Stimulated activated CD8-positive, alpha-beta memory T cell treated with anti-CD3 and anti-CD28 coated beads, Interleukin-15, amount 100 ng/mL, for 24 hours (primary cell): ENCODE measurements around the gene POFUT2.
"Not testable (repeated sequence)": the region's sequence is repeated elsewhere in the genome, so short reads cannot be mapped to it uniquely, and the experiment has no call there.

Experiments
- DNase-seq: peaks from one replicate; pipeline ENCODE4 v3.0.0-alpha.2; 2020; ENCODE audit warnings: low read depth

The POFUT2 gene

GRCh38 chr21:45309987-45310381, 22.3 kb upstream of the POFUT2 start:
- DNase-seq = no peak

DNA sequence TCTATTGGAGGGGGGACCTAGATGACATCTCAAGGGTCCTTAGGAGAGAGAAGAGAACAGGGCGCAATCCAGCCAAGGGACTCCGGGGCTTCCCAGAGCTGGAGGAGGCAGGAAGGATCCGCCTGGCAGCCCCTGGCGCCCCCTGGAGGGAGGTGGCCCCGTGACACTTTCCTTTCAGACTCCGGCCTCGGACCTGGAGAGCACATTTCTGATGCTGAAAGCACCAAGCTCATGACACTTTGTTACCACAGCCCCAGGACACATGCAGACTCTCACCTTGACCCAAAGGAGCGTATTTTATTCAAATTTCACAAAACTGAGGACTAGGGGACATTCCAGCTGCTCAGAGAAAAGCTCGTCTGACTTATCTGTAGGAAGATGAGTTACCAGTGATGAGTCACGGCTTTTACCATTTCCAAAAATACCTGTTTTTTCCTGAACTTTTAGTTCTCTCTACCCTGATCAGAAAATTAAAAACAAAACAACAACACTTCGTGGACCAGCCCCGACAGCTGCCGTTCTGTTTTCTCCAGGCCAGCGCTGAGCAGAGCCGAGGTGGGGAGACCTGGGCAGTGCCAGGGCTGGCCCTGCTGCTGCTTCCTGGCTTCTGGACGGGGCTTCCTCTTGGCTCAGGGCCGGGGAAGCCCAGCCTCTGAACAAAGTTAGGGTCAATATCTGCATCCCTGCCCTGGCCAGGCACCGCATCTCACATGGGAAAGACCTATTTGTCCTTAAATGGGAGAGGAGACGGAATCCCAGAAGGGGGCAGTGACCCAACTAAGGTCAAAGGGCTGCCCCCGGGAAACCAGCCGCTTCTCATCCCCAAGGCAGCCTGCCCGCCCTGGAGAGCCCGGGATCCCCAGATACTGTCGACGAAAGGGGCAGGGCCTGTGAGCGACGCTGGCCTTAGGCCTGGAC, 21.6 kb upstream of the POFUT2 start:
- DNase-seq = no peak

DNA sequence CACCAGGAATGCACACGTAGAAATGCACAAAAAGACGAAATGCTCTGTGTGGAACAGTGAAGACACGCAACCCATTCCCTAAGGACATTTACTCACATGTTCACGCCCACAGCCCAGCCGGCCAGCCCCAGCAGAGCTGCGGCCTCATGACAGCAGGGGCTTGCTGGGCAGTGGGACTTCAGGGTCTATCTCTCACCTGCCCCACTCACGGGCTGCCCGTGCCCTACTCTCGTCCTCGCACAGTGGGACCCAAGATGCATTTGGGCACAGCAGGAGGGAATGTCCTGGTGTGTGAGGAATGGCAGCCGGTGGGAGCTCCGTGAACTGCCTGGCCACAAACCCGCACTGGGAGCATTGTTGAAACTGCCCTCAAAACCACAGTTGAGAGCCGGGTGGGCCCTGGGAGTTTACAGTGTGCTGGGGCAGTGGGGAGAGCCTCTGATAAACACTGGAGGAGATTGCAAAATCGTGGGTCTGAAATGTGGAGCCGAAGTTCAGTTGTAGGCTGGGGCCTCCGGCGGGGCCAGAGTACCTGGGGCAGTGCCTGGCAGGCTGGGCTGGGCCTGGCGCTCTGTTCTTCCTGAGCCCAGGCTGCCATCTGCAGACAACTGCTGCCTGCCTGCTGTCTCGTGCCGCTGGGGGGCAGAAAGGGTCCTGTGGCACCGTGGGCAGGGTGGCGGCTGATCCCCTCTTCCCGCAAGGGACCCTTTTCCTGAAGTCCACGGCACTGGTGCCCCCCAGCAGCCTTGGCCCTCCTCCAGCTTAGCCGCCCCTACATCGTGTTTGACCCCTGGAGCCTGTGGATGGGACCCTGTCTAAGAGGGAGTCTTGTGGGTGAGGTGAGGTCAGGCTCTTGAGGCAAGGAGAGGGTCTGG, 20.7 kb upstream of the POFUT2 start:
- no peak for DNase-seq

GRCh38 chr21:45307597-45308158, 20.0 kb upstream of the POFUT2 start:
- DNase-seq = not testable (repeated sequence)

GRCh38 chr21:45306832-45307571, 19.3 kb upstream of the POFUT2 start:
- no peak for DNase-seq

DNA sequence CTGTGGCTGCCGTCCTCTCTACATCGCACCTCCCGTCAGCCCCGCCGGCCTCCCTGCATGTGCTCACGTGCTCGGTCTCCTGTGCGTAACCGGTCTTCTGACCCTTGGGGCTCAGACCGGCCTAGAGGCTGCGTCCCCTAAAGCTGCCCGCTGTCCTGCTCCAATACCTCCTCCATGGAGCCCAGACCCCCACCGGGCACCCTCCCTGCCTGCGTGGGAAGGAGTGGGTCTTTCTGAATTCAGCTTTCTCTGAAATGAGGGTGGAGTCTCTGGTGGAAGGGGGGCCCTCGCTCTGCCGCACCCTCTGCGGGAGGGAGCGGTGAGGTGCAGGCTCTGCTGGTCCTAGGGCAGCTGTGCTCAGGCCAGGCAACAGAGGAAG, 18.7 kb upstream of the POFUT2 start:
- DNase-seq = no peak

DNA sequence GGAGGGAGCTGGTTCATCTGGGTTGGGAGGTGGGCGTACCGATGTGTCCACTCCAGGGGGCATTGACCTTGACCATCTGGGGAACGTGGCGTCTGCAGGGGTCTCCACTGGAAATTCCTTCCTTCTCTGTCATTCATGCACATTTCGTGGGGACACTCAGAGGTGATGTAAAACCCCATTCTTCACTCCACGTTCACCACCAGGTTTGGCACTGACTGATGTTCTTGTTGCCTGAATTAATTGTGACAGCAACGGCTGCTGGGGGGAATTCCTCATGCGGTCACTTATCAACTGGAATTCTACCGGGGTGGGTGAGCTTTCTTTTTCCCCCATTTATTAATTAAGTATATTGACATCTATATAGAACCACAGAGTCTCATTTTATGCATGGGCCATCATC, 18.1 kb upstream of the POFUT2 start:
- no peak for DNase-seq

DNA sequence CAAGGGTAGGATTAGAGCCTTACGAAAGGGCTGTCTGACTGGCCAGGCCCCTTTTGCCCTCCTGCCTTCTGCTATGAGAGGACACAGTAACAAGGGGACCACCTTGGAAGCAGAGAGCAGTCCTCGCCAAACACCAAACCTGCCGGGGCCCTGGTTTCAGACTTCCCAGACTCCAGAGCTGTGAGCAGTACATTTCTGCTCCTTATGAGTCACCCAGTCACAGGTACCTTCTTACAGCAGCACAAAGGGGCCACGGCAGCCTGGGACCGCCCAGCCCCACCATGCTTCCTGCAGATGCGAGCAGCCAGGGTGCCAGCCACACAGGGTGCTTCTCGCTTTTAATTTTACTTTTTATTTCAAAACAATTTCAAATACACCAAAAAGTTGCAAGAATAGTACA, 17.2 kb upstream of the POFUT2 start:
- DNase-seq = no peak

DNA sequence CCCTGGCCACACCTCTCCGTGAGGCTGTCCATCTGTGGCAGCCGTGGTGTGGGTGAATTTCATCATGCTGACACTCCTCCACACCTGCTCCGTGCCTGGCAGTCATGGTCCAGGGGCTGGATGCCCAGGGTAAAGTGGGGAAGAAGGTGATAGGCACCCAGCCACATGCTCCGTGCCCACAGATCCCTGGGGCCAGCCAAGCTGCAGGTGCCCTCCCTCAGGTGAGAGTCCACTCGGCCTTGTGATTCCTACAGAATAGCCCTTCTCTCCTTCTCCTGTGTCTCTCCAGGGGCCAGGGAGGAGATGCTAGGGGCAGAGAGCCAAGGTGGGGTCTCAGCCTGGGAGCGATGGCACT, 16.8 kb upstream of the POFUT2 start:
- DNase-seq = no peak

- DNase-seq = no peak
These were observed 16.2 kb upstream of the POFUT2 start for GRCh38 chr21:45303751-45304475.

- no peak for DNase-seq
These were observed 15.5 kb upstream of the POFUT2 start for GRCh38 chr21:45303091-45303615.

GRCh38 chr21:45302082-45303061, 14.7 kb upstream of the POFUT2 start:
- DNase-seq = no peak

DNA sequence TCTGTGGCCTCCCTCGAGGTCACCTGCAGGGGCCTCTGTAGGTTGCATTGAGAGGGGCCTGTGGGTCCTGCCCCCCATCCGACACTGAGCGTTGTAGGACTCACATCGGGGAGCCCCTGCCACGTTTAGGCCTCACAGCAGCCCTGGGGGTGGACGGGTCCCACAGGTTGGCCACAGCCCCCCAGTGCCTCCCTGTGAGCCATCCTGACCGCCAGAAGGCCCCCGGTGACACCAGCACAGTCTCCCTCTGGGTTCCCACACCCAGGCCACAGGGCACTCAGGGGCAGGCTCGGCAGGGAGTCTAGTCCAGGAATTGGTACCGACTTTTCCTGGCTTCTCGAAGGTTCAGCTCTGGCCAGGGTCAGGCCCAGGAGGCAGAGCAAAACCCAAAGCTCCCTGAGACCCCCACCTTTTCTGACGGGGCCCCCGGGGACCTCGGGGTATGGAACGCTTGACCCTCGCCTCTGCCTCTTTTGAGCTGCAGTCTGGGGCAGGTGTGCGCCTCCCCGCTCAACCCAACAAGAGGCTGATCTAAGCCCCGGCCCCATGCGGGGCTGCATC, 13.9 kb upstream of the POFUT2 start:
- no peak for DNase-seq

- no peak for DNase-seq
These were observed 13.3 kb upstream of the POFUT2 start for GRCh38 chr21:45300786-45301520.

GRCh38 chr21:45299864-45300785, 12.4 kb upstream of the POFUT2 start:
- DNase-seq = no peak

- no peak for DNase-seq
These were observed 11.6 kb upstream of the POFUT2 start for GRCh38 chr21:45299026-45299863.

GRCh38 chr21:45297869-45298268, 10.2 kb upstream of the POFUT2 start:
- DNase-seq = no peak
